GM12892 (cell line): ENCODE measurements around the gene DOCK8.

Experiments used
- POLR2AphosphoS5 ChIP-seq: IDR thresholded peaks from 2 replicates; pipeline ENCODE4 v1.6.1; 2011; ENCODE audit warnings: low read depth, low read length, control low read depth
- TAF1 ChIP-seq: IDR thresholded peaks from 2 replicates; pipeline ENCODE4 v1.6.1; 2011; ENCODE audit warnings: low read depth, mild to moderate bottlenecking, control low read depth, low read length, borderline replicate concordance

DNA sequence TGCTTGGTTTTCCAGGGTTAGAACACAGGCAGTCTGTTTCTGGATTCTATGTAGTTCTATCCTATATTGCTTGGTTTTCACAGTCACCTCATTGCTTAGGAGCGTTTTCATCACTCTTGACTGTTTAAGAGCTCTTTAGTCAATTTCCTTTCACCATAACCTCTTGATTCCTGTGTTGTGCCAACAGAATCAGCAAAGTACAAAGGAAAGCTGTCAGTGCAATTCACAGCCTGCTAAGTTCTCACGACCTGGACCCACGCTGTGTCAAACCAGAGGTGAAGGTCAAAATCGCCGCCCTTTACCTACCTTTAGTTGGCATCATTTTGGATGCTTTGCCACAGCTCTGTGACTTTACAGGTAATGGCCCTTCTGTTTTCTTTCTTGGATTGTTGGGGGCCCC is 199.9 kb downstream of the DOCK8 start:
- TF ChIP-seq POLR2AphosphoS5 (no peak), TAF1 (no peak)
